DOHH2 (cell line): ENCODE measurements around the gene THRSP.

Experiments
- H3F3A ChIP-seq: fragments of 200-600 bp; sonication (generic), shearing (Covaris generic); 2 replicates; pipeline ENCODE4 v1.6.0; 2016; ENCODE audit warnings: antibody characterized with exemption, mild to moderate bottlenecking; ENCODE audit not compliant: control insufficient read depth, insufficient read depth
- H3K27ac ChIP-seq: fragments of 200-600 bp; sonication (generic); 2 replicates; pipeline ENCODE4 v1.5.1; 2014; ENCODE audit warnings: low read depth, mild to moderate bottlenecking, low read length, moderate library complexity
- H3K27me3 ChIP-seq: fragments of 200-600 bp; sonication (generic); 2 replicates; pipeline ENCODE4 v1.6.1; 2014; ENCODE audit warnings: mild to moderate bottlenecking, low read length, mixed read lengths; ENCODE audit not compliant: control insufficient read depth
- H3K36me3 ChIP-seq: fragments of 200-600 bp; sonication (generic); 2 replicates; pipeline ENCODE4 v1.6.1; 2014; ENCODE audit warnings: mild to moderate bottlenecking, low read length, moderate library complexity, mixed read lengths; ENCODE audit not compliant: control insufficient read depth
- H3K4me1 ChIP-seq: fragments of 200-600 bp; sonication (generic); 2 replicates; pipeline ENCODE4 v1.6.1; 2014; ENCODE audit warnings: mild to moderate bottlenecking, low read length, mixed read lengths; ENCODE audit not compliant: control insufficient read depth
- H3K4me2 ChIP-seq: fragments of 200-600 bp; sonication (generic); 2 replicates; pipeline ENCODE4 v1.6.0; 2014; ENCODE audit warnings: mild to moderate bottlenecking, low read length, moderate library complexity
- H3K4me3 ChIP-seq: fragments of 200-600 bp; sonication (generic); 2 replicates; pipeline ENCODE4 v1.5.1; 2014; ENCODE audit warnings: mild to moderate bottlenecking, low read length, mixed read lengths
- H3K79me2 ChIP-seq: fragments of 200-600 bp; sonication (generic); 2 replicates; pipeline ENCODE4 v1.6.1; 2014; ENCODE audit warnings: mild to moderate bottlenecking, low read length, mixed read lengths; ENCODE audit not compliant: control insufficient read depth
- H3K9me2 ChIP-seq: fragments of 200-600 bp; sonication (generic); replicated peaks from 2 replicates; pipeline ENCODE4 v1.6.1; 2014; ENCODE audit warnings: mild to moderate bottlenecking, low read length, mixed read lengths; ENCODE audit not compliant: control insufficient read depth
- H3K9me3 ChIP-seq: fragments of 200-600 bp; sonication (generic); 2 replicates; pipeline ENCODE4 v1.6.1; 2014; ENCODE audit warnings: antibody characterized with exemption, low read length, mixed read lengths; ENCODE audit not compliant: control insufficient read depth, insufficient read depth
- H4K20me1 ChIP-seq: fragments of 200-600 bp; sonication (generic); 2 replicates; pipeline ENCODE4 v1.6.0; 2014; ENCODE audit warnings: low read depth, mild to moderate bottlenecking, antibody characterized with exemption, low read length, moderate library complexity; ENCODE audit not compliant: control insufficient read depth, insufficient read depth
- CTCF ChIP-seq: fragments of 200-600 bp; sonication (generic); IDR thresholded peaks from one replicate; pipeline ENCODE4 v1.5.1; 2014; ENCODE audit warnings: antibody characterized with exemption, mild to moderate bottlenecking, low read depth, low read length; ENCODE audit not compliant: poor library complexity, severe bottlenecking
- EZH2phosphoT487 ChIP-seq: fragments of 200-600 bp; sonication (generic); IDR thresholded peaks from 2 replicates; pipeline ENCODE4 v1.6.1; 2017; ENCODE audit warnings: borderline replicate concordance, mild to moderate bottlenecking, antibody characterized with exemption, low read length, moderate library complexity, mixed read lengths

The THRSP gene

GRCh38 chr11:78112582-78113275, 49.1 kb downstream of the THRSP start:
- no peaks in the 10 kb centered on the region for H3K27me3 ChIP-seq
- no peaks in the 10 kb centered on the region for H4K20me1 ChIP-seq
- H3K9me2 ChIP-seq: no peaks in the 10 kb centered on the region
- peaks cover 47% of the 10 kb centered on the region for H3K36me3 ChIP-seq
- H3K9me3 ChIP-seq: no peaks in the 10 kb centered on the region
- no peaks in the 10 kb centered on the region for H3K79me2 ChIP-seq
- H3K4me1 ChIP-seq: no peaks in the 10 kb centered on the region
- H3K27ac ChIP-seq: no peak overlapping the region
- no peaks in the 10 kb centered on the region for H3F3A ChIP-seq
- TF ChIP-seq EZH2phosphoT487 (no peak), CTCF (no peak)
- H3K4me3 ChIP-seq: no peak overlapping the region
- no peak overlapping the region for H3K4me2 ChIP-seq
